HG03025 (cell line): ENCODE results near the gene NNMT.

ENCODE experiments used
- ATAC-seq: cut with Tn5 transposase; IDR thresholded peaks from one replicate; pipeline ENCODE4 v1.9.1; 2021; ENCODE audit warnings: mild to moderate bottlenecking, moderate library complexity; ENCODE audit not compliant: unreplicated experiment, low FRiP score

NNMT gene

GRCh38 chr11:114262681-114263512, 33.3 kb upstream of the NNMT start:
- ATAC-seq, result no peak

- ATAC-seq, result no peak
These were observed 32.6 kb upstream of the NNMT start for GRCh38 chr11:114263513-114264170.

GRCh38 chr11:114264381-114264780, 31.8 kb upstream of the NNMT start:
- ATAC-seq, result no peak

- ATAC-seq, result no peak
These were observed 30.9 kb upstream of the NNMT start for GRCh38 chr11:114265122-114265878.

GRCh38 chr11:114269498-114269897, 26.7 kb upstream of the NNMT start:
- no peak for ATAC-seq

GRCh38 chr11:114270531-114271270, 25.5 kb upstream of the NNMT start:
- ATAC-seq, result no peak

GRCh38 chr11:114271316-114271715, 24.9 kb upstream of the NNMT start:
- no peak for ATAC-seq

- ATAC-seq, result no peak
These were observed 23.9 kb upstream of the NNMT start for GRCh38 chr11:114272311-114272710.

GRCh38 chr11:114273071-114273470, 23.1 kb upstream of the NNMT start:
- ATAC-seq, result no peak

GRCh38 chr11:114273890-114274635, 22.1 kb upstream of the NNMT start:
- ATAC-seq, result no peak

GRCh38 chr11:114274637-114275036, 21.6 kb upstream of the NNMT start:
- ATAC-seq, result no peak

- ATAC-seq, result no peak
These were observed 20.9 kb upstream of the NNMT start for GRCh38 chr11:114275280-114275679.

GRCh38 chr11:114276077-114276476, 20.1 kb upstream of the NNMT start:
- no peak for ATAC-seq

GRCh38 chr11:114277637-114278341, 18.4 kb upstream of the NNMT start:
- no peak for ATAC-seq

- no peak for ATAC-seq
These were observed 17.7 kb upstream of the NNMT start for GRCh38 chr11:114278342-114279065.

- no peak for ATAC-seq
These were observed 16.2 kb upstream of the NNMT start for GRCh38 chr11:114279792-114280546.

GRCh38 chr11:114280696-114281095, 15.5 kb upstream of the NNMT start:
- no peak for ATAC-seq

GRCh38 chr11:114281388-114281956, 14.7 kb upstream of the NNMT start:
- no peak for ATAC-seq
